SK-N-SH (cell line): ENCODE measurements around the gene ADPRHL1. TPM values are rescaled to one million over a fixed set of nuclear protein-coding genes. Genes with fewer than 3 reads are reported as not detected.

ENCODE experiments used
- CTCF ChIA-PET: fragments of 300-600, 350-600 bp; formaldehyde crosslinking; extraction: SDS; loops from one replicate; lab custom pipeline; 2021; lab: Yijun Ruan, JAX
- POLR2A ChIA-PET: fragments of 350-600 bp; sonication (Branson Sonifier 250); formaldehyde crosslinking; extraction: SDS; loops from one replicate; lab custom pipeline; 2020; ENCODE audit warnings: antibody characterized with exemption, inconsistent platforms; lab: Yijun Ruan, JAX
- DNase-seq: peaks from one replicate; pipeline ENCODE4 v3.0.0; 2012
- H2AFZ ChIP-seq: fragments of 200-600 bp; sonication (generic); 2 replicates; pipeline ENCODE4 v1.8.1; 2016; ENCODE audit warnings: antibody characterized with exemption, mild to moderate bottlenecking, low read depth
- H3F3A ChIP-seq: fragments of 200-600 bp; sonication (generic); replicated peaks from 2 replicates; pipeline ENCODE3; 2016; ENCODE audit warnings: antibody characterized with exemption, mild to moderate bottlenecking; ENCODE audit not compliant: insufficient read depth
- H3K27ac ChIP-seq, 2 experiments: fragments of 200-500 bp in 1 of 2; fragments of 200-600 bp in 1 of 2; sonication (Bioruptor generic) in 1 of 2; sonication (generic), shearing (Covaris generic) in 1 of 2; 2 replicates each; pipeline versions ENCODE4 v1.5.1 to v1.6.1; 2014 to 2016; ENCODE audit warnings: low read depth in 2 of 2, inconsistent platforms in 1 of 2, low read length in 1 of 2, mild to moderate bottlenecking in 1 of 2, mixed read lengths in 1 of 2
- H3K27me3 ChIP-seq: fragments of 200-600 bp; sonication (generic), shearing (Covaris generic); 2 replicates; pipeline ENCODE4 v1.6.1; 2016; ENCODE audit warnings: mixed run types; ENCODE audit not compliant: insufficient read depth
- H3K36me3 ChIP-seq, 2 experiments: fragments of 200-500 bp in 1 of 2; fragments of 200-600 bp in 1 of 2; sonication (Bioruptor generic) in 1 of 2; sonication (generic) in 1 of 2; replicated peaks in 1 of 2; 2 replicates each; pipeline versions ENCODE3 to v1.5.1; 2014 to 2016; ENCODE audit warnings: low read length in 1 of 2, mild to moderate bottlenecking in 1 of 2; ENCODE audit not compliant: insufficient read depth in 2 of 2, control insufficient read depth in 1 of 2
- H3K4me1 ChIP-seq, 2 experiments: fragments of 200-500 bp in 1 of 2; fragments of 200-600 bp in 1 of 2; sonication (Bioruptor generic) in 1 of 2; sonication (generic), shearing (Covaris generic) in 1 of 2; 2 replicates each; pipeline versions ENCODE4 v1.5.1 to v1.6.1; 2014 to 2016; ENCODE audit warnings: low read depth in 1 of 2, low read length in 1 of 2, mixed run types in 1 of 2; ENCODE audit not compliant: insufficient read depth in 2 of 2, control insufficient read depth in 1 of 2
- H3K4me2 ChIP-seq: fragments of 200-600 bp; sonication (generic), shearing (Covaris generic); 2 replicates; pipeline ENCODE4 v1.6.1; 2017; ENCODE audit warnings: mixed run types
- H3K4me3 ChIP-seq, 2 experiments: fragments of 200-500 bp in 1 of 2; fragments of 200-600 bp in 1 of 2; sonication (Bioruptor generic) in 1 of 2; sonication (generic), shearing (Covaris generic) in 1 of 2; 2 replicates each; pipeline versions ENCODE4 v1.5.1 to v1.8.1; 2014 to 2016; ENCODE audit warnings: low read depth in 2 of 2, inconsistent platforms in 1 of 2, low read length in 1 of 2, mild to moderate bottlenecking in 1 of 2, mixed read lengths in 1 of 2, moderate library complexity in 1 of 2
- H3K79me2 ChIP-seq: fragments of 200-600 bp; sonication (generic); 2 replicates; pipeline ENCODE4 v1.8.1; 2017; ENCODE audit warnings: mild to moderate bottlenecking; ENCODE audit not compliant: insufficient read depth
- H3K9ac ChIP-seq: fragments of 200-600 bp; sonication (generic); 2 replicates; pipeline ENCODE4 v1.6.1; 2017; ENCODE audit warnings: mixed run types
- H3K9me2 ChIP-seq: fragments of 200-600 bp; sonication (generic); 2 replicates; pipeline ENCODE4 v1.6.1; 2017; ENCODE audit warnings: mixed run types
- H3K9me3 ChIP-seq: fragments of 200-600 bp; sonication (generic); 2 replicates; pipeline ENCODE4 v1.6.1; 2017; ENCODE audit warnings: mixed run types, mild to moderate bottlenecking, moderate library complexity
- H4K20me1 ChIP-seq: fragments of 200-600 bp; sonication (generic); 2 replicates; pipeline ENCODE4 v1.6.1; 2017; ENCODE audit warnings: mild to moderate bottlenecking, mixed run types; ENCODE audit not compliant: insufficient read depth
- CHD2 ChIP-seq: fragments of 150-350 bp; IDR thresholded peaks from 2 replicates; pipeline ENCODE4 v1.6.1; 2018; ENCODE audit warnings: low read length; ENCODE audit not compliant: partially characterized antibody
- ELF1 ChIP-seq: IDR thresholded peaks from 2 replicates; pipeline ENCODE4 v1.4.0; 2012
- EZH2phosphoT487 ChIP-seq: fragments of 200-600 bp; sonication (generic); IDR thresholded peaks from 2 replicates; pipeline ENCODE4 v1.6.1; 2017; ENCODE audit warnings: low read depth, mixed run types, mild to moderate bottlenecking, antibody characterized with exemption, moderate library complexity, borderline replicate concordance
- FOSL2 ChIP-seq: IDR thresholded peaks from 2 replicates; pipeline ENCODE4 v1.4.0; 2012; ENCODE audit warnings: low read depth, mild to moderate bottlenecking, moderate library complexity, borderline replicate concordance
- GATA2 ChIP-seq: sonication (generic); formaldehyde crosslinking; IDR thresholded peaks from 2 replicates; pipeline ENCODE4 v1.5.0; 2020; ENCODE audit warnings: mild to moderate bottlenecking, missing genetic modification reagents
- JUND ChIP-seq: IDR thresholded peaks from 2 replicates; pipeline ENCODE4 v1.4.0; 2012
- NRF1 ChIP-seq: IDR thresholded peaks from 2 replicates; pipeline ENCODE4 v1.6.1; 2012; ENCODE audit warnings: low read depth, mild to moderate bottlenecking, low read length
- POLR2AphosphoS5 ChIP-seq: IDR thresholded peaks from 2 replicates; pipeline ENCODE4 v1.6.1; 2012; ENCODE audit warnings: low read depth, low read length
- RCOR1 ChIP-seq: fragments of 150-350 bp; IDR thresholded peaks from 2 replicates; pipeline ENCODE4 v1.6.1; 2017; ENCODE audit warnings: antibody characterized with exemption, low read length
- RXRA ChIP-seq: IDR thresholded peaks from 2 replicates; pipeline ENCODE4 v1.4.0; 2012; ENCODE audit warnings: low read depth, mild to moderate bottlenecking, borderline replicate concordance
- SIN3A ChIP-seq: IDR thresholded peaks from 2 replicates; pipeline ENCODE4 v1.6.1; 2012; ENCODE audit warnings: low read depth, mild to moderate bottlenecking, low read length, moderate library complexity, borderline replicate concordance
- TAF1 ChIP-seq: IDR thresholded peaks from 2 replicates; pipeline ENCODE4 v1.6.1; 2012; ENCODE audit warnings: low read depth, mild to moderate bottlenecking, low read length, moderate library complexity, borderline replicate concordance
- TEAD4 ChIP-seq: IDR thresholded peaks from 2 replicates; pipeline ENCODE4 v1.4.0; 2012; ENCODE audit warnings: mild to moderate bottlenecking, borderline replicate concordance; ENCODE audit not compliant: insufficient read depth
- ZBTB33 ChIP-seq: IDR thresholded peaks from 2 replicates; pipeline ENCODE4 v1.4.0; 2012; ENCODE audit warnings: low read depth, borderline replicate concordance
- WGBS: methylation state at CpG from one replicate; pipeline ENCODE4 v1.1.6; 2017; ENCODE audit warnings: low lambda C conversion rate; 5-methylcytosine and 5-hydroxymethylcytosine counted together
- polyA plus RNA-seq, 3 experiments: library from polyadenylated mRNA; depleted of rRNA; stranded (reverse); fragments of >200 nt; gene quantifications; 2 replicates each; pipeline ENCODE4 v1.2.3, GENCODE V29; 2012
- TF ChIP-seq, protein P1 (sequence below): fragments of 150-350 bp; IDR thresholded peaks from 2 replicates; pipeline ENCODE4 v1.6.1; 2016; ENCODE audit warnings: mild to moderate bottlenecking, low read depth, low read length

ADPRHL1 gene
- polyA plus RNA-seq, 1 of the 3 experiments (the other 2 are of a cell fraction): 1.0 TPM

DNA sequence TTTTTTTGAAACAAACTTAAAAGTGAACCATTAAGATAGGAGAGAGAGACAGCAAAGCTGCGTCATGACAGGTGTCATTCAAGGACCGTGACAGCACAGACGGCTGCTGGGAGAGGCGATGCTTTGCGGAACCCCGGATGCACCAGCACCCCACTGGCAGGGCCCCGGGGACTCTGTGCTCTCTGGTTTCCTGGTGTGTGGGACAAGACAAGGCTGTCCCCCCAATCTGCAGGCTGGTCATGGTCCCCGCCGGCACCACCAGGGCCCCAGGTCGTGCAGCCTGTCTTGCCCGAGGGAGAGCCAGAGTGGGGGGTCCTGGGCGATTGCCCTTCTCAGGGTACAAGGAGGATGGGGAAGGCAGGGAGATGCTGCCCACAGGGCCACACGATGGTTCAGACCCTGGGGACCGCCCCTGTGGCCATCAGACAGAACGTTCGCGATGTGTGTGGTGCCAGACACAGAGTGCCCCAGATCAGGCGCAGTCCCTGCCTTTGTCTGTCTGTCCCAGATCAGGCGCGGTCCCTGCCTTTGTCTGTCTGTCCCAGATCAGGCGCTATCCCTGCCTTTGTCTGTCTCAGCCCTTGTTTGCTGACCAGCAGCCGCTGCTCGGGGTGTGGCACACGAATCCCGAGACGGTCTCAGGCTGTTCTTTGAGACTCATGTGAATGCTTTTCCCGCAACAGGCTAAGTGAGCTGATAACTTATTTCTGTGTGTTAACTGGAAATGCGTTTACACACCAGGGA, 36.1 kb downstream of the ADPRHL1 start:
- WGBS: 70% methylated on average over 16 of the region's 28 CpGs
- no peak for DNase-seq
- no peak overlapping the region for H3K9ac ChIP-seq
- H3K9me3 ChIP-seq: no peaks in the 10 kb centered on the region
- CTCF ChIA-PET: interaction anchor here (1.3 kb wide), 1 partner anchor 9 kb away, joined by 5 read pairs; no protein-coding TSS in a partner anchor
- no peaks in the 10 kb centered on the region for H3K79me2 ChIP-seq
- POLR2A ChIA-PET: no interaction called here
- no peak overlapping the region for H3K4me3 ChIP-seq
- no peaks in the 10 kb centered on the region for H4K20me1 ChIP-seq
- H3K4me1 ChIP-seq: peaks cover 0 to 14% of the 10 kb centered on the region in 2 experiments; a peak in 2 of 4 replicates
- H3K9me2 ChIP-seq: no peaks in the 10 kb centered on the region
- TF ChIP-seq SIN3A: no peak
- TF ChIP-seq NRF1: no peak
- TF ChIP-seq ELF1: no peak
- TF ChIP-seq, protein P1, sequence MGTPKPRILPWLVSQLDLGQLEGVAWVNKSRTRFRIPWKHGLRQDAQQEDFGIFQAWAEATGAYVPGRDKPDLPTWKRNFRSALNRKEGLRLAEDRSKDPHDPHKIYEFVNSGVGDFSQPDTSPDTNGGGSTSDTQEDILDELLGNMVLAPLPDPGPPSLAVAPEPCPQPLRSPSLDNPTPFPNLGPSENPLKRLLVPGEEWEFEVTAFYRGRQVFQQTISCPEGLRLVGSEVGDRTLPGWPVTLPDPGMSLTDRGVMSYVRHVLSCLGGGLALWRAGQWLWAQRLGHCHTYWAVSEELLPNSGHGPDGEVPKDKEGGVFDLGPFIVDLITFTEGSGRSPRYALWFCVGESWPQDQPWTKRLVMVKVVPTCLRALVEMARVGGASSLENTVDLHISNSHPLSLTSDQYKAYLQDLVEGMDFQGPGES: no peak
- TF ChIP-seq CHD2: no peak
- no peak for TF ChIP-seq EZH2phosphoT487
- no peak for TF ChIP-seq JUND
- TF ChIP-seq TAF1: no peak
- TF ChIP-seq FOSL2: no peak
- no peak for TF ChIP-seq POLR2AphosphoS5
- TF ChIP-seq RCOR1: no peak
- no peak for TF ChIP-seq RXRA
- TF ChIP-seq ZBTB33: no peak
- TF ChIP-seq TEAD4: no peak
- TF ChIP-seq GATA2 (CRISPR knock-in tag): no peak
- no peak overlapping the region for H2AFZ ChIP-seq
- H3F3A ChIP-seq: no peaks in the 10 kb centered on the region
- no peaks in the 10 kb centered on the region for H3K36me3 ChIP-seq
- H3K27me3 ChIP-seq: no peaks in the 10 kb centered on the region
- no peak overlapping the region for H3K4me2 ChIP-seq
- H3K27ac ChIP-seq: no peak overlapping the region
